ENCODE measurements around the gene CAV2. TPM values are rescaled to one million over a fixed set of nuclear protein-coding genes. Genes with fewer than 3 reads are reported as not detected.

CAV2 gene
- total and polyA plus RNA-seq, 5 donors from 2014 or later: not detected

DNA sequence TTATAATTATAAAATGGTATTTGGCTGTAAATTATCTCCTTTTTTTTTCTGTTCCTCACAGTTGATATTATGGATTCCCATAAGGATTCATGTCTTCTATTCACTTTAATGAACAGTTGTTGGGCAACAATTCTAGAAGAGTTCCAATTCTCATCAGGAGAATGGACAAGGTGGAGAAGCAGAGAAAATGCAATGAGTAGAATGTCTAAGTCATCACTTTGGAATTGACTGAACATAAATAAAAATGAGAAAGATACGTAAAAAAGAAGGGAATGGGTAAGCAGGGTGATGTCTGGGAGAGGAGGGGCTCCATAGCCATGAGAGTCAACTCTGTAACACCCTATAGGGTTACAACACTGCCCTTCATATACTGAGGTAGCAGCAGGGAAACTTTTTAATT is 1.8 kb upstream of the CAV2 start:
- no peaks in the 10 kb centered on the region for H3K36me3 Mint-ChIP-seq
- H3K4me3 Mint-ChIP-seq: peak overlapping the region in 2 of 4 donors; percentile 2 to 51
- DNase-seq (no peak), ATAC-seq (ENCODE audit: low read depth in 2 of 2) (no peak)
- peaks cover 59% of the 10 kb centered on the region for H3K27me3 Mint-ChIP-seq
- Histone ChIP-seq H3K4me1 (ENCODE audit: control insufficient read depth, insufficient read depth, low read length, poor library complexity, severe bottlenecking) (peaks cover 7% of the 10 kb centered on the region), H3K4me3 (ENCODE audit: low read depth, low read length) (no peak overlapping the region), H3K9me3 (ENCODE audit: control insufficient read depth in 2 of 2, low read length in 2 of 2) (no peaks in the 10 kb centered on the region), H3K36me3 (ENCODE audit: control insufficient read depth, insufficient read depth, low read length) (no peaks in the 10 kb centered on the region), H3K27me3 (ENCODE audit: control insufficient read depth, insufficient read depth, low read length) (peaks cover 44% of the 10 kb centered on the region), H3K27ac (ENCODE audit: insufficient read depth, low read length, poor library complexity, severe bottlenecking) (no peak overlapping the region)
- H3K4me1 Mint-ChIP-seq: peaks cover 0 to 9% (median 7%) of the 10 kb centered on the region in 4 donors
- peaks cover 0 to 4% (median 0%) of the 10 kb centered on the region in 7 donors for H3K9me3 Mint-ChIP-seq
- no peak overlapping the region for H3K27ac Mint-ChIP-seq

DNA sequence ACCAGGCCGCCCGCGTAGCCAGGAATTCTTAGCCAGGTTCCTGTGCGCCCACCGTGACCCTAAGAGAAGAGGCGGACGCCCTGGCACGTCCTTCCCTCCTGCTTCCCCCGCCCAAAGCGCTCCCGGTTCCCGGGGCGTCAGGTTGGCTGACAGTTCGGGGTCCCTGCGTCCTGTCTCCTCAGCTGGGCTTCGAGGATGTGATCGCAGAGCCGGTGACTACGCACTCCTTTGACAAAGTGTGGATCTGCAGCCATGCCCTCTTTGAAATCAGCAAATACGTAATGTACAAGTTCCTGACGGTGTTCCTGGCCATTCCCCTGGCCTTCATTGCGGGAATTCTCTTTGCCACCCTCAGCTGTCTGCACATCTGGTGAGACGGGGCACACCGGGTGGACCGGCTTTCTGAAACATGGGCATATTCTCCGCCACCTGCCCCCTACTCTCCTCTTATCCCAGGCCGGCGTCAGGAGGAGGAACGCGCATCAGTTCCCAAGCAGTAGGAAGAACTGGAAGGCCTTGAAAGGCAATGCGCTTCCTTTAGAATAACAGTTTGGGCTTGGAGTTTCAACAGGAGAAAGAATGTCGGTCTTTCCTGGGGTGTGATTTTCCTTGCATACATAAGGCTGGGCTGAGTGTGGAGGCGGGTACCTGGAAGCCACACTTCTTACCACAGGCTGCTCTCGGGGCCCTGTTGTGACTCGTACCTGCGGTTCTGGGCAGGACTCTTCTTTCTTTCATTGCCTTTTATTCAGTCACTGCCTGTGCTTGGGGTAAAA is 728 bp downstream of the CAV2 start:
- Histone ChIP-seq H3K4me1 (ENCODE audit: control insufficient read depth, insufficient read depth, low read length, poor library complexity, severe bottlenecking) (peaks cover 7% of the 10 kb centered on the region), H3K36me3 (ENCODE audit: control insufficient read depth, insufficient read depth, low read length) (no peaks in the 10 kb centered on the region), H3K4me3 (ENCODE audit: low read depth, low read length) (no peak overlapping the region), H3K27ac (ENCODE audit: insufficient read depth, low read length, poor library complexity, severe bottlenecking) (no peak overlapping the region), H3K9me3 (ENCODE audit: control insufficient read depth in 2 of 2, low read length in 2 of 2) (no peaks in the 10 kb centered on the region), H3K27me3 (ENCODE audit: control insufficient read depth, insufficient read depth, low read length) (peaks cover 41% of the 10 kb centered on the region)
- H3K9me3 Mint-ChIP-seq: peaks cover 0 to 4% (median 0%) of the 10 kb centered on the region in 7 donors
- peak overlapping the region in 3 of 4 donors; percentile 70 to 72 (median 70) for H3K4me3 Mint-ChIP-seq
- peak in 1 of 2 donors; percentile 62 for ATAC-seq (ENCODE audit: low read depth in 2 of 2)
- H3K4me1 Mint-ChIP-seq: peaks cover 0 to 9% (median 7%) of the 10 kb centered on the region in 4 donors
- peaks cover 70% of the 10 kb centered on the region for H3K27me3 Mint-ChIP-seq
- peak in 1 of 3 donors; percentile 12 for DNase-seq
- H3K36me3 Mint-ChIP-seq: no peaks in the 10 kb centered on the region
- no peak overlapping the region for H3K27ac Mint-ChIP-seq

DNA sequence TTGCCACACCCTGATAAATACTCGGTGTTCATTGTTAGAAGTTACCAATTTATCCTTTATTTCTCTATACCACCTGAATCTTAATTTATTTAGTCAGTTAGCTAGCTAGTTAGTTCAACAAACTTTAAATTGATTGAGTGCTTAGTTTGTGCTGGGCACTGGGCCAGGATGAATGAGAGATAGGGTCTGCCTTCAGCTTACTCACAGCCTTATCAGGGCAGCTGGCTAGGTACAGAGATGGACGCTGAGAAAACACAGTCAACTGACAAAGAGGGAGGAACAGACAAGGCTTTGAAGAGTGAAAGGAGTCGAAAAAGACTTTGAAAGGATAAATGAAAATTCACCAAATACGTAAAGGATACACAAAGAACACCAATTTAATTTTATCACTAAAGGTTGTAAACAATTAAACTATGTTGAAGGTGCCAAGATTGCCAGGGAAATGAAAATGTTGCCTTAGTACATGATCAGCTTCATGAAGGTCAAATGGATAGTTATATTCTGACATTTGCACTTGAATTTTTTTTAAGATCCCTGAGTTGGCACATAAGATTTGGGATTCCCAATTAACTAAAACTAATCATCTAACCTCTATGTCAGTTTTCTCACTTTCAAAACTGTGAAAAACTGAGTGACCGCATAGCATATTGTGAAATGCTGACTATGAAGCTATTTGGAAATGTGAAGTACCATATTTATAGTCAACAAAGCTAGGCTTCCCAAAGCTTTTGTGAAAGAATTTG is 2.1 kb downstream of the CAV2 start:
- H3K36me3 ChIP-seq (ENCODE audit: control insufficient read depth, insufficient read depth, low read length): no peaks in the 10 kb centered on the region
- Mint-ChIP-seq H3K4me3 (no peak overlapping the region), H3K4me1 (peaks cover 0 to 9% (median 7%) of the 10 kb centered on the region in 4 donors), H3K36me3 (no peaks in the 10 kb centered on the region), H3K9me3 (peaks cover 0 to 4% (median 0%) of the 10 kb centered on the region in 7 donors), H3K27me3 (peaks cover 69% of the 10 kb centered on the region), H3K27ac (no peak overlapping the region)
- H3K9me3 ChIP-seq (ENCODE audit: control insufficient read depth in 2 of 2, low read length in 2 of 2): no peaks in the 10 kb centered on the region
- DNase-seq (no peak), ATAC-seq (ENCODE audit: low read depth in 2 of 2) (no peak)
- no peak overlapping the region for H3K27ac ChIP-seq (ENCODE audit: insufficient read depth, low read length, poor library complexity, severe bottlenecking)
- H3K4me1 ChIP-seq (ENCODE audit: control insufficient read depth, insufficient read depth, low read length, poor library complexity, severe bottlenecking): peaks cover 7% of the 10 kb centered on the region
- peaks cover 41% of the 10 kb centered on the region for H3K27me3 ChIP-seq (ENCODE audit: control insufficient read depth, insufficient read depth, low read length)
- H3K4me3 ChIP-seq (ENCODE audit: low read depth, low read length): no peak overlapping the region

DNA sequence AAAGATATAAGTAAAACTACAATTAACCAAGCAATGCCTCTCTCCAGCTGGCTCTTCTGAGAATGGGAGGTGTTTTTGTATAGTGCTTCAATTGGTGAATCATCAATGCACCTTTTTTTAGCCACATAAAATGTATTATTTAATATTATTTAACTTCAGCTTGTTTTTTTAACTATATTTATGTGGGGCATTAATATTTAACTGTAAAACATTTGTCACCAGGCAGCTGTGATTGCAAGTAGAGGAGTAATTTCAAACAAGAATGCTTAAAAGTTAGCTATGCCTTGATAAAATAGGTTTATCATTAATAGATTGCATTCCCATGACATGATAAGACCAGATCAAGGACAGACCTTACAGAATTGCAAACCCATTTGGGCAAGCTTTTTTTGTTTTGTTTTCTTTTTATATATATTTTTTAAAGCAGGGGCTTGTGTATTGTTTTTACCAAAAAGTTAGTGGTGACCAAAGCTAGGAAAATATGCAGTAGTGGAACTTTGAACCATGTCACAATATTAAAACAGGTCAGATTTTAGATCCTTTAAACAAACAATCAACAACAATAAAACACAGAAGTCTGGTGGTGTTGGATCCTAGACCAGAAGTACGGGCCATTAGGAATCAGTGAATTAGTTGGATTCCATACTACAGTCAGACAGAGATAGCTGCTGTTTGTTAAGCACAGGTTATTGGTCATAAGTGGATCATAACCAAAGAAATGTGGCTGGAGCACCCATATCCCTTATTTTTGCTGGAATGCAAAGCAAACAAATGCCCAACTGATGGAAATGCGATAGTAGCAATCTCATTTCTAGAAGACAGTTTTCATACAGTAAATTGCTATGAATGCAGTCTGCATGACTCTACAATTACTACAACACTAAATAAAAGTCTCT is 2.9 kb downstream of the CAV2 start:
- H3K4me3 ChIP-seq (ENCODE audit: low read depth, low read length): no peak overlapping the region
- Mint-ChIP-seq H3K4me1 (peaks cover 0 to 9% (median 7%) of the 10 kb centered on the region in 4 donors), H3K27ac (no peak overlapping the region), H3K9me3 (peaks cover 0 to 4% (median 0%) of the 10 kb centered on the region in 7 donors), H3K4me3 (peak overlapping the region in 1 of 4 donors; percentile 43), H3K36me3 (no peaks in the 10 kb centered on the region), H3K27me3 (peaks cover 65% of the 10 kb centered on the region)
- no peaks in the 10 kb centered on the region for H3K9me3 ChIP-seq (ENCODE audit: control insufficient read depth in 2 of 2, low read length in 2 of 2)
- DNase-seq: no peak
- H3K27me3 ChIP-seq (ENCODE audit: control insufficient read depth, insufficient read depth, low read length): peaks cover 40% of the 10 kb centered on the region
- H3K27ac ChIP-seq (ENCODE audit: insufficient read depth, low read length, poor library complexity, severe bottlenecking): no peak overlapping the region
- H3K36me3 ChIP-seq (ENCODE audit: control insufficient read depth, insufficient read depth, low read length): no peaks in the 10 kb centered on the region
- H3K4me1 ChIP-seq (ENCODE audit: control insufficient read depth, insufficient read depth, low read length, poor library complexity, severe bottlenecking): peaks cover 7% of the 10 kb centered on the region
- ATAC-seq (ENCODE audit: low read depth in 2 of 2): no peak

DNA sequence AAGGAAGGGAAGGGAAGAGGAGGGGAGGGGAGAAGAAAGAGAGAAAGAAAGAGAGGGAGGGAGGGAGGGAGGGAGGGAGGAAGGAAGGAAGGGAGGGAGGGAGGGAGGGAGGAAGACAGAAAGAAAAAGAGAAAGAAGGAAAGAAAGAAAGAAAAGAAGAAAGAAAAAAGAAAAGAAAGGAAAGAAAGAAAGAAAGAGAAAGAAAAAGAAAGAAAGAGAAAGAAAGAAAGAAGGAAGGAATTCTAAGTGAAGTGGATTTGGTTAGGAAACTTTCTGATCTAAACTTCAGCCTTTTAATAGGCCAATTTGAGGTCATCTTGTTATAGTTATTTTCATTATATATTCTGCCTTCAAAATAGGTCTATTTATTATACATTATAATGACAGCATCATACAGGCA is 4.3 kb downstream of the CAV2 start:
- Mint-ChIP-seq H3K4me3 (no peak overlapping the region), H3K9me3 (peaks cover 0 to 4% (median 0%) of the 10 kb centered on the region in 7 donors), H3K27me3 (peaks cover 53% of the 10 kb centered on the region), H3K36me3 (no peaks in the 10 kb centered on the region), H3K27ac (no peak overlapping the region), H3K4me1 (peaks cover 0 to 9% (median 6%) of the 10 kb centered on the region in 4 donors)
- Histone ChIP-seq H3K4me1 (ENCODE audit: control insufficient read depth, insufficient read depth, low read length, poor library complexity, severe bottlenecking) (peaks cover 7% of the 10 kb centered on the region), H3K9me3 (ENCODE audit: control insufficient read depth in 2 of 2, low read length in 2 of 2) (no peaks in the 10 kb centered on the region), H3K4me3 (ENCODE audit: low read depth, low read length) (no peak overlapping the region), H3K36me3 (ENCODE audit: control insufficient read depth, insufficient read depth, low read length) (no peaks in the 10 kb centered on the region), H3K27me3 (ENCODE audit: control insufficient read depth, insufficient read depth, low read length) (peaks cover 31% of the 10 kb centered on the region), H3K27ac (ENCODE audit: insufficient read depth, low read length, poor library complexity, severe bottlenecking) (no peak overlapping the region)
- no peak for ATAC-seq (ENCODE audit: low read depth in 2 of 2)
- DNase-seq: no peak

DNA sequence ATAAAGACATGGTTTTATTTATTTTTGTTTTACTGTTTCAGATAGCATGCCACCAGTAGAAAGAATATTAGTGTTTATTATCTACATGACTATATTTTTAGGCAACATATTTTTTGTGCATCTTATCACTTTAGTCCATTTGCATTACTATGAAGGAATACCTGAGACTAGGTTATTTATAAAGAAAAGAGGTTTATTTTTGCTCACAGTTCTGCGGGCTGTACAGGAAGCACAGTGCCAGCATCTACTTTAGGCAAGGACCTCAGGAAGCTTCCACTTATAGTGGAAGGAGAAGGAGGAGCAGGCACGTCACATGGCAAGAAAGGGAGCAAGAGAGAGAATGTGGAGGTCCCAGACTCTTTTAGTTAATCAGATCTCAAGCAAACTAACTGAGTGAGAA is 5.7 kb downstream of the CAV2 start:
- H3K9me3 ChIP-seq (ENCODE audit: control insufficient read depth in 2 of 2, low read length in 2 of 2): no peaks in the 10 kb centered on the region
- H3K4me1 ChIP-seq (ENCODE audit: control insufficient read depth, insufficient read depth, low read length, poor library complexity, severe bottlenecking): peaks cover under 1% of the 10 kb centered on the region
- ATAC-seq (ENCODE audit: low read depth in 2 of 2) (no peak), DNase-seq (no peak)
- Mint-ChIP-seq H3K27me3 (peaks cover 46% of the 10 kb centered on the region), H3K4me1 (peaks cover 0 to 7% (median 3%) of the 10 kb centered on the region in 4 donors), H3K27ac (no peak overlapping the region), H3K4me3 (no peak overlapping the region), H3K9me3 (peaks cover 0 to 3% (median 0%) of the 10 kb centered on the region in 7 donors), H3K36me3 (no peaks in the 10 kb centered on the region)
- H3K27ac ChIP-seq (ENCODE audit: insufficient read depth, low read length, poor library complexity, severe bottlenecking): no peak overlapping the region
- H3K36me3 ChIP-seq (ENCODE audit: control insufficient read depth, insufficient read depth, low read length): no peaks in the 10 kb centered on the region
- H3K27me3 ChIP-seq (ENCODE audit: control insufficient read depth, insufficient read depth, low read length): peaks cover 25% of the 10 kb centered on the region
- no peak overlapping the region for H3K4me3 ChIP-seq (ENCODE audit: low read depth, low read length)

DNA sequence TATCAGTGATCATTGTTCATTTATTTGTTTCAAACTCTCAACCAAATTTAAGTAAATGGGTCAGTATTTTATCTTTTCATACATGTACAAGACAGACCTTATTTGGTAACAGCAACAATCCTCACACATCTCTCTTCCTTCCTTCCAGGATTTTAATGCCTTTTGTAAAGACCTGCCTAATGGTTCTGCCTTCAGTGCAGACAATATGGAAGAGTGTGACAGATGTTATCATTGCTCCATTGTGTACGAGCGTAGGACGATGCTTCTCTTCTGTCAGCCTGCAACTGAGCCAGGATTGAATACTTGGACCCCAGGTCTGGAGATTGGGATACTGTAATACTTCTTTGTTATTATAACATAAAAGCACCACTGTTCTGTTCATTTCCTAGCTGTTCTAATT is 6.3 kb downstream of the CAV2 start:
- H3K4me1 Mint-ChIP-seq: peaks cover 0 to 1% (median 0%) of the 10 kb centered on the region in 4 donors
- peaks cover 46% of the 10 kb centered on the region for H3K27me3 Mint-ChIP-seq
- no peaks in the 10 kb centered on the region for H3K4me1 ChIP-seq (ENCODE audit: control insufficient read depth, insufficient read depth, low read length, poor library complexity, severe bottlenecking)
- no peak overlapping the region for H3K27ac ChIP-seq (ENCODE audit: insufficient read depth, low read length, poor library complexity, severe bottlenecking)
- no peaks in the 10 kb centered on the region for H3K9me3 ChIP-seq (ENCODE audit: control insufficient read depth in 2 of 2, low read length in 2 of 2)
- DNase-seq (no peak), ATAC-seq (ENCODE audit: low read depth in 2 of 2) (no peak)
- no peaks in the 10 kb centered on the region for H3K36me3 ChIP-seq (ENCODE audit: control insufficient read depth, insufficient read depth, low read length)
- no peak overlapping the region for H3K4me3 Mint-ChIP-seq
- no peaks in the 10 kb centered on the region for H3K36me3 Mint-ChIP-seq
- peaks cover 0 to 2% (median 0%) of the 10 kb centered on the region in 7 donors for H3K9me3 Mint-ChIP-seq
- no peak overlapping the region for H3K27ac Mint-ChIP-seq
- H3K27me3 ChIP-seq (ENCODE audit: control insufficient read depth, insufficient read depth, low read length): peaks cover 20% of the 10 kb centered on the region
- H3K4me3 ChIP-seq (ENCODE audit: low read depth, low read length): no peak overlapping the region

All from CD4-positive, CD25-positive, alpha-beta regulatory T cell (primary cell).